Measurements from ENCODE around the gene TOMM22.
"Not testable (repeated sequence)": the region's sequence is repeated elsewhere in the genome, so short reads cannot be mapped to it uniquely, and the experiment has no call there.

Gene TOMM22

DNA sequence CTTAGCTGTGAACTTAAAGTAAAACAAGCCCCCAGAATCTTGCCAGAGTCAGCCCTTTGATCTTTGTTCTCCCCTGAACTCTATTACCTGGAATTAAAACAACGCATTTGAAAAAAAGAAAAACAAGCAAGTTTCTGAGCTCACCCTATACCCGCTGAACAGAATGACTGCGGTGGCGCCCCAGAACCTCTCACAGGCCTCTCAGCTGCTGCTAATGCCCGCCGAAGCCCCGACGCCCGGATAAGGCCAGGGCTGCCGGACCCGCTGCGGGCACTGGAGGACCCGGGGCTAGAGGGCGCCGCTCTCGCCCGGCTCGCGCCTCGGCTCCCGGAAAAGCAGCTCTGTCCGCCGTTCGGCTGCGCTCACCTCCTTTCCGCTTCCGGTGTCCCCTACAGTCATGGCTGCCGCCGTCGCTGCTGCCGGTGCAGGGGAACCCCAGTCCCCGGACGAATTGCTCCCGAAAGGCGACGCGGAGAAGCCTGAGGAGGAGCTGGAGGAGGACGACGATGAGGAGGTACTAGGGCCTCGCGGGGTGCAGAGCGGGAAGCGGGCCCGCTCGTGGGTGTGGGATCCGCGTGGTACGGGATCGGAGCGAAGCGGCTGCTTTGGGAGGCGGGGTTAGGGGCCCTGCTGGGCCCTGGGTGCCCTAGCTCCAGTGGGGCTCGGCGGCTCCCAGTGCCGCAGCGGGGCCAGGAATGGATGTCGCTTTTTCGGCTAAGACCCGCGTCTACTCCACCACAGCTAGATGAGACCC is at the start of gene TOMM22:
Gene TOMM22, plus strand, starts transcription at position 376 of the 754 bp plus-strand sequence. Its CDS starts 22 bp downstream, at position 398.
- DNase-seq: peak; percentile 70 to 73

- no peak for DNase-seq
Measured at GRCh38 chr22:38632528-38632927, 49.2 kb upstream of the TOMM22 start.

DNA sequence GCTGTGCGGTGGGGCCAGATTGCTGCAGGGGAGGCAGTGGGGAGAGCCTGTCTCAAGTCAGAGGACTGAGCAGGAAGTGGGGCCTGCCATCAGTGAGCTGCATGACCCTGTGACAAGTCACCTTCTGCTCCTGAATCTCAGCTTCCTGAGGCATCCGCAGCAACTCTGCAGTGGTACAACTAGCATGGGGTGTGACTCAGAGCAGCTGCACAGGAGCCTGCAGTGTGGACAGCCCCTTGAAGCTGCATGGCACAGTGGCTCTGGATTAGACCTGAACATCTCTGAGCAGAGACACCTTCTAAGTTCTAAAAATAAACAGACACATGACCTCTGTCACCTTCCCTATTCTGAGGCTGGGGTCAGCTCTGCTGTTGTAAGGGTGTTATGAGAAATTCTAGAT is 43.5 kb upstream of the TOMM22 start:
- no peak for DNase-seq

DNA sequence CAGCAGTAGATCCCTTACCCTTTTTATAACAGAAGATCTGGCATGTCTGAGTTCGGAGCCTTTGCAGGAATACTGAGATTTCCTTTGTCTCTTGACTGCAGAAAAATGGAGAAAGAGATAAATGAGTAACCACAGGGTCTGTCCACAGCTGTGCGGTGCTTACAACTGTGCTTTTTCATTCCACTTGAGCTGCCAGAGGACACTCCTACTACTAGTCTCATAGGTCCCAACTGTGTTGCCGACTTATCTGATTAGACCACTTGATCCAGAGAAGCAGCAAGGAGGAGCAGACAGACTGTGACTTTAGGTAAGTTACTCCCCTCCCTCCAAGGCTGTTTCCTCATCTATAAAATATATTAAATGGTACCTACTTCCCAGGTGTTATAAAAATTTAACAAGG is 43.0 kb upstream of the TOMM22 start:
- DNase-seq: no peak

DNA sequence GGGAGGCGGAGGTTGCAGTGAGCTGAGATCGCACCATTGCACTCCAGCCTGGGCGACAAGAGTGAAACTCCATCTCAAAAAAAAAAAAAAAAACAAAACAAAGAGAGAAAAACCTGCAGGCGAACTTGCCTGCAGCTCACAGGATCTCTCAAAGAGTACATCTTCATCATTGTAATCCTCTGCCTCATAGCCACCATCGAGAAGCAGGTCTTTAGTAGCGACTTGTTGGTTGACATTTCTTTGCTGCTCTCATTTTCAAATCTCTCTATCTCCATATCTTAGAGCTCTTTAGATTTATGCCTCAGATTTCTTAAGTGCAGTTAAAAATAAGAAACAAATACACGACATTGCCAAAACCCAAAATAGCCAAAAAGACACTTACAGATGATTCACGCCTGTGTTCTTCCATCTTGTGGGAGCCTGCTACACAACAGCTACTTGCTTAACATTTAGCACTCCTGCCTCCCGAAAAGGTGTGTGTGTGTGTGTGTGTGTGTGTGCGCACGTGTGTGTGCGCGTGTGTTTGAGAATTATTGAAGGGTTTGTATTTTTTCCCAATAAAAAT is 40.2 kb upstream of the TOMM22 start:
- DNase-seq: no peak

DNA sequence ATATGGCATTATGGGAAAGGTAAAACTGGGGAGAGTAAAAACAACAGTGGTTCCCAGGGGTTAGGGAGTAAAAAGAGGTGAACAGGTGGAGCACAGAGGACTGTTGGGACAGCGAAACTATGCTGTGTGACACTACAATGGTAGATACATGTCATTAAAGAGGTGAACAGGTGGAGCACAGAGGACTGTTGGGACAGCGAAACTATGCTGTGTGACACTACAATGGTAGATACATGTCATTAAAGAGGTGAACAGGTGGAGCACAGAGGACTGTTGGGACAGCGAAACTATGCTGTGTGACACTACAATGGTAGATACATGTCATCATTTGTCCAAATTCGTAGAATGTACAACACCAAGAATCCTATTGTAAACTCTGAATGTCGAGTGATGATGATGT is 37.5 kb upstream of the TOMM22 start:
- DNase-seq: not testable (repeated sequence)

GRCh38 chr22:38645430-38645829 is 36.3 kb upstream of the TOMM22 start:
- DNase-seq: no peak

- no peak for DNase-seq
Measured at GRCh38 chr22:38649841-38650522, 31.8 kb upstream of the TOMM22 start.

DNA sequence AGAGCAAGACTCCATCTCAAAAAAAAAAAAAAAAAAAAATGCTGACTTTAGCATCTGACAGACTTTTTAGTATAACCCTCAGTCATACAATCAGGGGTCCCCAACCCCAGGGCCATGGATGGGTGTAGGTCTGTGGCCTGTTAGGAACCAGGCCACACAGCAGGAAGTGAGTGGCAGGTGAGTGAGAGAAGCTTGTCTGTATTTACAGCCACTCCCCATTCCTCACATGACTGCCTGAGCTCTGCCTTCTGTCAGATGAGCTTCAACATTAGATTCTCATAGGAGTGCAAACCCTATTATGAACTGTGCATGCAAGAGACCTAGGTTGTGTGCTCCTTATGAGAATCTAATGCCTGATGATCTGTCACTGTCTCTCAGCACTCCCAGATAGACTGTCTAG is 28.9 kb upstream of the TOMM22 start:
- DNase-seq: no peak

DNA sequence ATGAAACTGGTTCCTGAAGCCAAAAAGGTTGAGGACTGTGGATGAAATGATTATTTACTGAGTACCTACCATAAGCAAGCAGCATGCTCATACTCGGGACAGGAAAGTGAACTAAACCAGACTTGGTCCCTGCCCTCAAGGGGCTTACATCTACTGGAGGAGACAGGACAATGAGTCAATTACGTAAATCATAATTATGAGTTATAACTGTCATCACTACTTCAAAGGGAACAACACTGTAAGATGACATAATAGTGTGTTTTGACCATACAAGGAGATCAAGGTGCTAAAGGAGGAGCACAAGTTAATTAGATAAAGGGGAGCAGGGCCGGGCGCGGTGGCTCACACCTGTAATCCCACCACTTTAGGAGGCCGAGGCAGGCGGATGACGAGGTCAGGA is 28.0 kb upstream of the TOMM22 start:
- no peak for DNase-seq

DNA sequence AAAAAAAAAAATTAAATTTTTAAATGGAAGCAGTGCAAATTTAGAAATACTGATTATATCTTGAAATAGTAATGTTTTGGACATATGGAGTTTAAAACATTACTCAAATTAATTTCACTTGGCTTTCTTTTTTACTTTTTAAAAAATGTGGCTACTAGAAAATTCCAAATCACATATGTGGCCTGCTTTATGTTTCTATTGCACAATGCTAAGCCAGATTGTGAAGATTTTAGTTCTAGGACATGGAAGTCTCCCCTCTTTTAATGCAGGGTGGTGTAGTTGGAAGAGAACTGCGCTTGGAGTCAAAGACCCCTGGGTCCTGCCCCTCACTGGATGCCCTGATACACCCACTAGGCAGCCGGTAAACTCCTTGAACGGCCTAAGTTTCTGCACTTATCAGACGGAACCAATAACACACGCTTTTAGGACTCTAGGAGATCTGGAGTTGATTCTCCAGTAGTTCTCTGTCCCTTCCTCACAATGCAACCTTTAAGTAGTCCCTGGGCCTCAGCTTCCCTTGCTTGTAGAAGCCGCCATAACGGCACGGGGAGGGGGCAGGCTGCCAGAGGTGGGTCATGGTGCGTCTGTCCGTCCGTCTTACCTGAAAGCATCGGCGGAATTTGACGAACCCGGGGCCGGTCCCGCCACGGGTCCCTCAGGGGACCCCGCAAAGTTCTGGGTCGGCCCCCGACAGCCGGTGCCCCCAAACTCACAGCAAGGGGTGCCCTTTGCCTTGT is 26.1 kb upstream of the TOMM22 start:
- no peak for DNase-seq

DNA sequence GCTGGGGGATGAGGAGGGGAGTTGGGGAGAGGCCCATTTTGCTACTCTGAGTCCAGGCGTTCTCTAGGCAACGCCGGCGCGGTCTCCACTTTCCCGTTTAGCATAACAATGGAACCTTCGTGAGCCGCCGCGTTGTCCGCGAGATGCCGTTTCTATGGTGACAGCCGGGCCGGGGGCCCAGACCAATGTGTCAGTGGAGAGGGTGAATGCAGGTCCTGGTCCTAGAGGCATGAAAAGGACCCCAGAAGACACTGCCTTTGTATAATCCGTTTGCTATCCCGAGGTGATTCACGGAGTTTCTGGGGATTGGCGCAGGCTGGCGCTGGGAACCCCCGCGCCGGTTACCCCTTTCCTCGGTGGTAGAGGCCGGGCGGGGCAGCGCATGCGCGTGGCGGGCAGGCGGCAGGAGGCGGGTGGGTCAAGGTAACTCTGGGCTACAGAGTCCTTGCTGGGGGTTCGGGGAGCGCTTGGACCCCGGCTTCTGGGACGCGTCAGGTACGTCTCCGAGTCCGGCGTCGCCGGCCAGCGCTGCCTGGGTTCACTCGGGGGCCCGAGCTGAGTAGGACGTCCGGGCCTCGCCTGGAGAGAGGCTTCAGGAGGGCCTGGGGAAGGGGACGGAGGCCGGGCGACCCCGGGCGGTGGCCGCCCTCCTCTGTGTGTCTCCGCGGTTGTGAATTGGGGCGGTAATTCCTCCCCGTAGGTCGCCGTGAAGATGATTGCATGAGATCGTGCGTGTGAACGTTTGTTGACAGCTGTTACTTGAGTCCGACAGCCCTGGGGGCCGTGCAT is 25.3 kb upstream of the TOMM22 start, which contains the start of the genes CBY1 and FAM227A:
Gene CBY1, plus strand, starts transcription at position 383 of the 789 bp plus-strand sequence. CDS start 11,417 bp downstream, outside the sequence.
Gene FAM227A, minus strand, starts transcription at position 137 of the 789 bp plus-strand sequence. CDS start 6,224 bp downstream, outside the sequence.
- peak; percentile 74 to 75 for DNase-seq

DNA sequence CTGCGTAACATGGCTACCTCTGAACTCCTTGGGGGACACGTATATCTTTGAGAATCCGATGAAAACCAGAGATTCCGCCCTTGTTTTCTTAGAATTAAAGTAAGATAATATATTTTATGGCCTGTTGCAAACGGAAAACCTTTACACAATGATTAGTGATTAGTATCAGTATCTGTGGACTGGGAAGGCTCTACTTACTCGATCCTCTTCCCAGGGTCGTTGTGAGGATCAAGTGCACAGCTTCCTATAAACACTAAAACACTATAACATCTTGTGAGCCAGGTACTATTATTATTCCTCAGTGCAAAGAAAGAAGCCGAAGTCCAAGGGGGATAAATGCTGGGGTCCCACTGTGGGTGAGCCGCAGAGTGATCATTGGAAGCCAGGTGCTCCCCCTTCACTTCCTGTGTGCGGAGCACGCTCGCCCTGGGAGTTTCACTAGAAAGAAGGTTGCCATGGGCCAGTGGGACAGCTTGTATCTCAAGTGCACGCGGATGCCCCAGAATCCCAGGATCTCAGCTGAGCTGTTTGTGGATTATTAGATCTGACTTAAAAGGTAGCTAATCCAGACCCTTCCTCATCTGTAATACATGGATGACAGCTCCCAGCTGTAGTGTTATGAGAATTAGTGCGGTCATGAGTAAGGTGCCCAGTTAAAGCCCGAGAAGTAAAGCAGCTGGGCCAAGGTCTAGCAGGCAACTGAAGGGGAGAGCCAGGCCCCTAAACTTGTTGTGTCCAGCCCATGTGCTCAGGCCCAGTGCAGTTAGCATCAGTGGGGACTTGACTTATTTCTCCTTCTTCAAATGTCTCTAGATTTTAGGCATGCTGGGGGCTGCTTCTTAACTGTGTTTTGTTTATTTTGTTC is 24.5 kb upstream of the TOMM22 start:
- DNase-seq: peak in 1 of 2 experiments; percentile 6

DNA sequence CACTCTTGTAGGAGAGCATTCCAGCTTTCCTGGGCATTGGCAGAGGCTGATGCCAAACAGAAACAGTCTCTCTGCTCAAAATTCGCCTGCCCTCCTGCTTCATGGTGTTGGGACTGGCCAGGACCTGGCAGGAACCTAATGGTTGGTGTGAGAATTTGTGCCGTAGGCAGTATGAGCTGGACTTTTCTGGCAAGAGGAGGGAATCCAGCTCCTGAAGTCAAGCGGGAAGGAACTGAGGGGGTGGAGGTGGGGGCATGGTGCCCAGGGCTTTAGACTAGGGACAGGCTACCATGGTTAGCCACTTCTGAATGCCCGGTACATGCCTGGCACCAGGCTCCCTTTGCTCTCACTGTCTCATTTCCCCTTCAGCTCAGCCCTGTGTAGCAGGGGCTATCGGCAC is 6.9 kb upstream of the TOMM22 start:
- no peak for DNase-seq

DNA sequence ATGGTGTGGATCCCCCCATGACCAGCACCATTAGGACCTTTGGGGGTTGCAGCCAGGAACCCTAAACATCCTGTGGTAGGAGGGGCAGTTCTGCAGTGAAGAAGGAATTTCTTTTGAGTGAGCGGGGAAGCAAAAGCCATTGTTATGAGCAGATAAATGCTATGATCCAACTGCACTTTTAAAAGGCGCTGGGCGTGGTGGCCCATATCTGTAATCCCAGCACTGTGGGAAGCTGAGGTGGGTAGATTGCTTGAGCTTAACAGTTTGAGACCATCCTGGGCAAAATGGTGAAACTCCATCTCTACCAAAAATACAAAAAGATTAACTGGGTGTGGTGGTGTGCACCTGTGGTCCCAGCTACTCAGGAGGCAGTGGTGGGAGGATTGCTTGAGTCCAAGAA is 5.9 kb upstream of the TOMM22 start:
- no peak for DNase-seq

DNA sequence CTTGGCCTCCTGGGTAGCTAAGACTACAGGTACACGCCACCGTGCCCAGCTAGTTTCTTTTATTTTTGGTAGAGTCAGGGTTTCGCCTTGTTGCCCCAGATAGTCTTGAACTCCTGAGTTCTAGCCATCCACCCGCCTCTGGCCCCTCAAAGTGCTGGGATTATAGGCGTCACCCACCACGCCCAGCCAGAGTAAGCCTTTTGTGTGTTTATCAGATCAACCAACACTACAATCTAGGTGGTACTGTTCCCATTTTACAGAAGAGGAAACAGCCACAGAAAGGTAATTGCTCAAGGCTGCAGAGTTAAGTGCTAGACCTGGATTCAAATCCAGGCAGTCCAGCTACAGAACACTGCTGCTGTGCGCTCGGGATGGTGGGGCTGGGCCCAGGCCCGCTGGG is 3.1 kb downstream of the TOMM22 start:
- no peak for DNase-seq

- DNase-seq: no peak
Measured at GRCh38 chr22:38685761-38686160, 4.0 kb downstream of the TOMM22 start.

GRCh38 chr22:38689651-38690050 is 7.9 kb downstream of the TOMM22 start:
- no peak for DNase-seq

- DNase-seq: no peak
Measured at GRCh38 chr22:38694049-38694448, 12.3 kb downstream of the TOMM22 start.

DNA sequence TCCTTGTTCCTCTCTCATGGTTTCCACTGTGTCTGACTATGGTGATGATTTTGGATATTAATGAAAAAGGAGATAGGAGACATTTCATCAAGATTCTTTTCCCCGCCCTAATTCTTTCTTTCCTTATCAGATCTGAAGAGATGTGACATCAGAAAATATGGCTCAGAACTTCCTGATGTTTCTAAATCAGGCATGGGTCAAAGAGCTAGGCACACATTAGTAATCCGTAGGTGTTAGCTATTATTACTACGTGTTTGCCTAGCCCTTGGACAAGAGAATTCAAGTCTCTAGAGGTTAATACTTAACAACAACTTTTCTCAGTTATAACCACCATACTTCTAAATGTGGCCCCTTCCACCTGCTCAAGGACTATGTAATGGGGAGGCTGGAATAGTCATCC is 13.2 kb downstream of the TOMM22 start:
- no peak for DNase-seq
